ENCODE results near the gene CAMK1D.
"Not testable (repeated sequence)": the region's sequence is repeated elsewhere in the genome, so short reads cannot be mapped to it uniquely, and the experiment has no call there.

Gene CAMK1D

DNA sequence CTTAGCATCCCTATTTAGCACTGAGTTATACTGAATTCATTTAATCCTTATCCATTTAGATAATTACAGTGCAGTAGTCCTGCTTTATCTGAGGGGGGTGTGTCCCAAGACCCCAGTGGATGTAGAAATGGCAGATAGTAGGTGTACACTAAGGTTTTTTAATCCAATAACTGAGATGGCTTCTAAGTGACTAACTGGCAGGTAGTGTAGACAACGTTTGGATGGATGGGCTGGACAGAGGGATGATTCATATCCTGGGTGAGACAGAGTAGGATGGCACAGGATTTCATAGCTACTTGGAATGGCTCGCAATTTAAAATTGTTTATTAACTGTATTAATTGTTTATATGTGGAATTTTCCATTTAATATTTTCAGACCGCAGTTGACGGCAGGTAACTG lies 356.6 kb downstream of the CAMK1D start:
- no peak for DNase-seq

DNA sequence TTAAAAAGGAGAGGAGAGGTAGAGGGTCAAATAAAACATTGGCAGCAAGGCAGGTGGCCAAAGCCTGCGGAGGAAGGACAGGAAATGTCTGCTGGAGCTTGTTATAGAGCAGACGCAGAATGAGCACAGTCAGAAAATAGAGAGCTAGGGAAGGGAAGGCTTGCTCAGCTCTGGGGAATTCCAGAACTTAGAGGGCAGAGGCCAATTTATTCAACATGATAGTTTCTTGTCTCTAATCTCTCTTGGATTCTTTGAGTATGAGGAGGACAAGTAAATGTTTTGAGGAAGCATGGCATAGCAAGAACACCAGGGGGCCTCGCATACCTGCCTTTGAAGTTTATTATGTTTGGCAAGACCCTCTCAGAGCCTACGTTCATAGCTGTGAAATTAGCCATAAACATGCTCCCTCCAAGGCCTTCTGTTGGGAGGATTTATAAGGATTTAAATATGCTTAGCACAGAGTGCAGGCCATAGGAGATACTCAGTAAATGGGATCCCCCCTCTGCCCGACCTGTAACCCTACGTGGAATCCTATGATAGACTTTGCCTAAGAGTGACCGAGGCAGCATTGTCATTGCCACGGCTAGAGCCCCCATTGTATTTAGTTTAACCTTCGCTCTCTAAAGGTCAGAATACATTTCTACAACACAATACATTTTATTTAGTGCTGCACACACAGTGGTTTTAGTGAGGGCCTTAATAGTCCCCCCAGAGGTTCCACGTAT lies 358.3 kb downstream of the CAMK1D start:
- DNase-seq = peak; percentile 15

DNA sequence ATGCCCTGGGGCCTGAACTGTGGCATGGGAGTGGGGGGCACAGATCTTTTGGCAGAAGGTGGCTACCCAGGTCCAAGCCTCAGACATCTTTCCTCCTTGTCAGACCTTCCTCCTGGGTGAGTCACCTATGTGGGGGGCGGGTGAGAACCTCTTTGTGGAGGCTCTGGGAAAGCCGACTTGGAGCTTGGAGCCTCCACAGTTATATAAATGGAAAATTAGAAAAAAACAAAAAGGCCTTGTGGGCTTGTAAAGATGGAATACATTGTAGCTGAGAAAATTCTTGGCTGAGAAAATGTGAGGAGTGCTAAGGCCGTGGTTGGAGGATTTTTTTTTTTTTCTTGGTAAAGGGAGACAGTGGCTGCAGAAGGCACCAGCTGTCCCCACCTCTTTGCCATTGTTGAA lies 359.7 kb downstream of the CAMK1D start:
- no peak for DNase-seq

DNA sequence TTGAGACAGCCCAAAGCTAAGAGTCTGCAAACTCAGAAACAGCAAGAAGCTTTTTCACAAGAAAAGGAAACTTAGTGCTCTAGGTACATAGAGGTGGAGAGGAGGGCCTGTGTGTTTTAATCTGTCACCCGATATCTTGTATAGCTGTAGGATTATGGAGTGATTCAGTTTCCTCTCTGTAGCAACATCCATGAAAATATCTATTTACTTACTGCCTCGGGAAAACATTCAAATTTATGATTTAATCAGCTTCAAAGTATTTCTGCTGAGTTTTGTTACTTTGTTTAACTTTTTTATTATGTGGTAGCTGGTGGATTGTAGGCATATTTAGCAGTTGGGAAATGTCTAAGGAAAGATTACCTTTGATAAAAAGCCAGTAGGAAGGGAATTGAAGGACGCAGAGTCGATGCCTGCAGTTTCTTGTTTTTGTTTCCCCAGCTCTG lies 360.2 kb downstream of the CAMK1D start:
- no peak for DNase-seq

GRCh38 chr10:12710157-12710556 lies 360.8 kb downstream of the CAMK1D start:
- DNase-seq = no peak

DNA sequence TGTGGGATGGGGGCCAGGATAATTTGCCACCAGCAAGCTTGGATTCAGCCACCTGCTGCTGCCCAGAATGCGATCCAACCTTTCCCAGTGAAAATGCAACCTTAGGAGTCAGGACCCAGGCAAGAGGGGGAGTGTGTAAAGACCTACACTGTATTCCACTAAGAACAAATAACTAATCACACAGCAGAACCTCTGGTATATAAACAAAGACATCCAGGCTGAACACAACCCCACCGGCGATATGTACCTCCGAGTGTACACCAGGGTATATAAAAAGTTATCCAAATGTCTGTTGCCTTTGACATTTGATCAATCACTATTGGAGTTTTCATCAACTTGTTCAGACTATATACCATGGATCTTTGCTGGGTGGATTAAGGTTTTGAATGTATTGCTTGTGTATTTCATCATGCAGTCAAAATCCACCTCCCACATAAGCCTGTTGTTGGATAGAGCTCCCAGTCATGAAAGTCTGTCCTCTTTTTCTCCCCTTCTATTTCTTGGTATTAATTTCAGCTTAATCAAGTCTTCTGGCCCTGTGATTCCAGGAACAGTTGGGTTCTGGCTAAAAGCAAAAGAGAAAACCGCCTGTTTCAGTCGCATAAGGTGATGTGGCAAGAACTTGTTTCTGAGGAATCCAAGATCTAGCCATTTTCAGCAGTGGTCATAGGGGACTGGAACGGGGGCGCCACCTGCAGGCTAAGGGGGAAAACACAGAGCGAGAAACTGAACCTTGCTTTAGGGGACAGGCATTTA lies 361.4 kb downstream of the CAMK1D start:
- DNase-seq = peak; percentile 67

GRCh38 chr10:12711350-12711708 lies 362.0 kb downstream of the CAMK1D start:
- no peak for DNase-seq

DNA sequence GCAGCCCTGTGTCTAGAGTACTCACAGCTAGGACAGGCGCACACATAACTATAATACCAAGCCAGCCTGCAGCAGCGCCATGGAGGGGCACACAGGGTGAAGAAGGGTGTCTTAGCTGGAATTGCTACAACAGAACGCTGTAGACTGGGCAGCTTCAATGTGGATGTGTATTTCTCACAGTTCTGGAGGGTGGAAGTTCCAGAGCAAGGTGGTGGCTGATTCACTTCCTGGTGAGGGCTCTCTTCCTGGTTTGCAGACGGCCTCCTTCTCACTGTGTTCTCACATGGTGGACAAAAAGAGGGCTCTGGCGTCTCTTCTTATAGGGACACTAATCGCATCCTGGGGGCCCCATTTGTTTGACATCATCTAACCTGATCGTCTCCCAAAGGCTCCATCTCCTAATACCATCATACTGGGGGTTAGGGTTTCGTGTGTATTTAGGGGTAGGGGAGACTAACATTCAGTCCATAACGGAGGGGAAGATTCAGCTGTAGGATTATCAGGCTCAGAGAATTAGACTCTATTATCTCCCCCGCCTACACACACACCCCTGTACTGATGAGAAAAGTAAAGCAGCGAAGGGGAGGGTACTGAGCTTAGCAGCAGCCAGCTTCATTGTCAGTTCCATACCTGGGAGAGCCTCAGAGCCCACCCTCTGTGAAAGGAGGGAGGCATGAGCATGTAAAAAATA lies 363.1 kb downstream of the CAMK1D start:
- DNase-seq = no peak

GRCh38 chr10:12712984-12713316 lies 363.6 kb downstream of the CAMK1D start:
- not testable (repeated sequence) for DNase-seq

- DNase-seq = no peak
Measured at GRCh38 chr10:12716042-12716441, 366.7 kb downstream of the CAMK1D start.

- DNase-seq = no peak
Measured at GRCh38 chr10:12717981-12718707, 368.8 kb downstream of the CAMK1D start.

- no peak for DNase-seq
Measured at GRCh38 chr10:12719365-12719764, 370.0 kb downstream of the CAMK1D start.

- peak; percentile 67 for DNase-seq
Measured at GRCh38 chr10:12720217-12720981, 371.1 kb downstream of the CAMK1D start.

GRCh38 chr10:12721334-12721733 lies 372.0 kb downstream of the CAMK1D start:
- no peak for DNase-seq

DNA sequence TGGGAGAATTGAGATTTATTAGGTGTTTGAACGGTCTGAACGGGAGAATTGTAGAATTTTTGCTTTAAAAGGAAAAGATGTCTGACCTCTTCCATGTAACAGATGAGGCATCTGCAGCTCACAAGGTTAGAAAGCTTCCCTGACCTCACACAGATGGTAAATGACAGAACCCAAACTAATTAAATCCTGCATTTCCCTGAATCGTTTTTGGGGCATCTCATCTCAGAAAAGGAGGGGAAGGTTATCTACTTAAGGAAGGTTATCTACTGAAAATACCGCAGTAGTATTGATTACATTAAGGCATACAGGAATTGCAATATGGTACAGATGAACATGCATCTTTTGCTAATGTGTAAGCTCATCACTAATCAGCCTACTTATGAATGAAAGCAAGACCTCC lies 373.9 kb downstream of the CAMK1D start:
- DNase-seq = no peak

DNA sequence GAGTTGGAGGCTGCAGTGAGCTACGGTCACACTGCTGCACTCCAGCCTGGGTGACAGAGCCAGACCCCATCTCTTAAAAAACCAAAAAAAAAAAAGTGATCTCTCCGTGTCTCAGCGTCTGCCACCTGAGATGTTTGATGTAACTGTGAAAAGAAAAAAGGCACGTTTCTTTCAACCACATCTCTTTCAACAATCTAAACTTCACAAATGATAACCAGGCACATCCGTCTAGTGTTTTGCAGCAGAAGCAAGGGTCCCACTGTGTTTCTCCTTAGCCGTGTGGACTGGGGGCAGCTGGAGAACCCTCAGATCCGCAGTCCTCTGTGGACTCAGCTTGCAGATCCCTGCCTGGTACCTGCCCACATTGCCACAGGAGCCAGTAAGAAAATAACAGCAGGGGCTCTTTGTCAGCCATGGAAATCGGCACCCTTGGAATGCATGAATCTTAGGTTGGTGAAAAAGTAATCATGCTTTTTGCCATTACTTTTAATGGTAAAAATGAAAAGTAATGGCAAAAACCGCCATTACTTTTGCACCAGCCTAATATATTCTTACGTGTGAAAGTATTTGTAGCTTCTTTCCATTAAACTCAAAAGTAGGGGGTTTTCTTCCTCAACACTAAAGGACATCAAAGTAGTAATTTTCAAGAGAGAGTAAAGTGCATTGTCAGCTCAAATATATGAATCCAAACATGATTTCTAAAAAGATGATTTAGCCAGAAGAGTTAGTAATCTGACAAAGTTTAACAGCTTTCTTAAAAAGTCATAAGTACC lies 375.6 kb downstream of the CAMK1D start:
- DNase-seq = no peak

GRCh38 chr10:12725580-12725888 lies 376.2 kb downstream of the CAMK1D start:
- not testable (repeated sequence) for DNase-seq

GRCh38 chr10:12726971-12727831 lies 377.9 kb downstream of the CAMK1D start:
- no peak for DNase-seq

- no peak for DNase-seq
Measured at GRCh38 chr10:12727832-12728215, 378.5 kb downstream of the CAMK1D start.

DNA sequence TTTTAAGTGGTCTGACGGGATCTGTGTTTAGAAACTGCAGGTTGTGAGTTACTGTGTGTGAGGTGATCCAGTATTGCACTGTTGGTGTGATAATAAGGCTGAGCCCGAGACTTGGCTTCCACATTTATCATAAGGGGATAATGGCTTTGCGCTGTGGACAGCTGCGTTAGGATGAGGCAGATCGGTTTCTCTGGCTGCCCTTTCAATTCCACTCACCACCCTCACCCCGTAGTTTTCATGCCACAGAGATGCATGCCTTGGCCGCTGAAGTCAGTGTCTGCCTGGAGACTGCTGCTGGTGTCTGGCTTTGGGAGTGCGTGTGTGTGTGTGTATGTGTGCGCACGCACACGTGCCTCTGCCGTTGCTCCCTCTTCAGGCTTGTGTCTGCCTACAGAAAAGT lies 379.1 kb downstream of the CAMK1D start:
- no peak for DNase-seq

DNA sequence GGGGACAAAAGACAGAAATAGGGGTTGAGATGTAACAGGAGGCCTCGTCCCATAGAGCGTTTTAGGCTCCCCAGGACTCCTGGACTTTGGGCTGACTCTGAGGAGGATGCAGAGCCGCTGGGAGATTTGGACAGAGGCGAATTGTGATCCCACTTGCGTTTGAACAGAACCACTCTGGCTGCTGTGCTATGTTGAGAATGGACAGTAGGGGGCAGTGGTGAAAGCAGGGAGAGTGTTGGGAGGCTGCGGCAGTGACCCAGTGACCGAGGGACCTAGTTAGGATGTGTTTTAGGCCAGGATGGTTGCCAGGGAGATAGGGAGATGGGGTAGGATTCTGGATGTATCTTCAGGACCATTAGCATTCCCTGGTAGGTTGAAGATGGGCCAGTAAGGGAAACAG lies 380.5 kb downstream of the CAMK1D start:
- DNase-seq = no peak
